Measurements from ENCODE around the gene DPP8. TPM values are rescaled to one million over a fixed set of nuclear protein-coding genes. Genes with fewer than 3 reads are reported as not detected.

The DPP8 gene
- polyA plus RNA-seq, 1 experiment = 21.6 TPM

DNA sequence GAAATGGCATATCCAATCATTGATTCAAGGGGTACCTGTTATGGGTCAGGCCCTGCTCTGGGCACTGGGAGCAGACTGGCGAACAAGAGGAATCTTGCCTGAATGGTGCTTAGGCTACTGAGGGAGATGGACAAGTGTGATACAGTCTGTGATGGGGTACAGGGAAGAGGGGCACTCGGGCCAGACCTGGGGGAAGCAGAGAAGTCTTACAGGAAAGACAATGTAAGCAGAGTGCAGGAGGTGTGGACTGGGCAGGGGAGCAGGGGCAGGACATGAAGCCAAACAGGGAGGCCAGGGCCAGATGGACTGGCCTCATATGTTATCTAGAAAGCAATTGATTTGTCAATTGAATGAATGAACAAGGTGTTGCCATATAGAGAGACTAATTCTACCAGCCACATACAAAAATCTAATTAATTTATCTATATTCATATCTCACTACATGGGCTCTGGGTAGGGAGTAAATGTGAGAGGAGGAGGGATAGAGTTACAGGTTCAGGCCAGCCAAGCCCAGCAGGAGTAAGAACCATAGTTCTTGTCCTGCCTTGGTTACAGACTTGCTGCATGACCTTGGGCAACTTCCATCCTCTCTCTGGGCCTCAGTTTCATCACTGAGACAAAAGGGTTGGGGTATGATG is 91.2 kb downstream of the DPP8 start:
- DNase-seq (ENCODE audit: low read depth) = no peak
- Histone ChIP-seq H3K36me3 (ENCODE audit: control insufficient read depth, insufficient read depth, low read length) (no peaks in the 10 kb centered on the region), H3K4me3 (ENCODE audit: low read depth, low read length) (no peak overlapping the region), H3K27me3 (ENCODE audit: control insufficient read depth, insufficient read depth, low read length) (peaks cover 15% of the 10 kb centered on the region)
- TF ChIP-seq, protein P1, sequence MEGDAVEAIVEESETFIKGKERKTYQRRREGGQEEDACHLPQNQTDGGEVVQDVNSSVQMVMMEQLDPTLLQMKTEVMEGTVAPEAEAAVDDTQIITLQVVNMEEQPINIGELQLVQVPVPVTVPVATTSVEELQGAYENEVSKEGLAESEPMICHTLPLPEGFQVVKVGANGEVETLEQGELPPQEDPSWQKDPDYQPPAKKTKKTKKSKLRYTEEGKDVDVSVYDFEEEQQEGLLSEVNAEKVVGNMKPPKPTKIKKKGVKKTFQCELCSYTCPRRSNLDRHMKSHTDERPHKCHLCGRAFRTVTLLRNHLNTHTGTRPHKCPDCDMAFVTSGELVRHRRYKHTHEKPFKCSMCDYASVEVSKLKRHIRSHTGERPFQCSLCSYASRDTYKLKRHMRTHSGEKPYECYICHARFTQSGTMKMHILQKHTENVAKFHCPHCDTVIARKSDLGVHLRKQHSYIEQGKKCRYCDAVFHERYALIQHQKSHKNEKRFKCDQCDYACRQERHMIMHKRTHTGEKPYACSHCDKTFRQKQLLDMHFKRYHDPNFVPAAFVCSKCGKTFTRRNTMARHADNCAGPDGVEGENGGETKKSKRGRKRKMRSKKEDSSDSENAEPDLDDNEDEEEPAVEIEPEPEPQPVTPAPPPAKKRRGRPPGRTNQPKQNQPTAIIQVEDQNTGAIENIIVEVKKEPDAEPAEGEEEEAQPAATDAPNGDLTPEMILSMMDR (IDR thresholded peaks at IDR 0.05; ENCODE audit: insufficient read depth, low read depth, low read length) = no peak
- ChIA-PET CTCF (interaction anchor here (1.2 to 1.3 kb wide), 2 partner anchors 14 to 25 kb away, joined by 5 read pairs; no protein-coding TSS in a partner anchor), POLR2A (no interaction called here)

DNA sequence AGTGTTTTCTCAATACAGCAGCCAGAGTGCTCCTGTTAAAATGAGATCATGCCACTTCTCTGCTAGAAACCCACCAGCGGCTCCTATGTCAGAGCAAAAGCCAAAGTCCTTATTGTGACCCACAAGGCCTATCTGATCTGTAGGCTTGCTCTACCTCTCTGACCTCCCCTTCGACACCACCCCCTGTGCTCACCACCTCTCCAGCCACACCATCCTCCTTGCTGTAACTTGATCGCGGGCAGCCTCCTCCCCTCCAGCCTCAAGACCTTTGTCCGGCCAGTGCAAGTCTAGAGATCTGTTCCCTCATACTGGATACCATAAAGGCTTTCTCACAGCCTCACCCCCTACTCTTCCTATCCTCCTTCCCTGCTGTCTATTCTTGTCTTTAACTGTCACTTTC is 92.8 kb downstream of the DPP8 start:
- H3K27me3 ChIP-seq (ENCODE audit: control insufficient read depth, insufficient read depth, low read length) = peaks cover 15% of the 10 kb centered on the region
- TF ChIP-seq, protein P1 (IDR thresholded peaks at IDR 0.05; ENCODE audit: insufficient read depth, low read depth, low read length) = no peak
- no peak overlapping the region for H3K4me3 ChIP-seq (ENCODE audit: low read depth, low read length)
- ChIA-PET POLR2A (no interaction called here), CTCF (no interaction called here)
- DNase-seq (ENCODE audit: low read depth) = no peak
- H3K36me3 ChIP-seq (ENCODE audit: control insufficient read depth, insufficient read depth, low read length) = no peaks in the 10 kb centered on the region

DNA sequence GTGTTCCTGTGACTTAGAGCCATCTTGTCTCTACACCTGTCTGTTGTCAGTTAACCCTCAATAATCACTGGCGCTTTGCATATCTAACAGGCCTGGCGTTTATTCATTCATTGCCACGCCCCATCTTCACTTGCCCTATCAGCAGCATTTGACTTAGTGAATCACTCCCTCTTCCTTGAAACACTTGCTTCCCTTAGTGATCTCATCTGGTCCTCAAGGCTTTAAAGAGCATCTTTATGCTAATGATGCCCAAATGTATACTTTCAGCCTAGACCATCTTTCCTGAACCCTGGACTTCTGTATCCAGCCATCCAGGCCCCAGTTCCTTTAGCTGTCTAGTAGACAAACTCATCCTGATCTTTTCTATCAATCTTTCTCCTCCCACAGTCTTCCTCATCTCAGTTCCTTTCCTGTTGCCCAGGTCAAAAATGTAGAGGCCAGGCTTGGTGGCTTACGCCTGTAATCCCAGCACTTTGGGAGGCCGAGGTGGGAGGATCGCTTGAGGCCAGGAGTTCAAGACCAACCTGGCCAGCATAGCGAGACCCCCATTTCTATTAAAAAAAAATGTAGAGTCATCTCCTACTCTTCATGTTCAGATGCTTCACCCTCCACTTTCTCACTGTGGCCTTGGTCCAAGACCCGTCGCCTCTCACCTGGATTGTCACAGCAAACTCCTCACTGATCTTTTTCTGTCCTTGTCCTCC is 93.4 kb downstream of the DPP8 start:
- TF ChIP-seq, protein P1 (IDR thresholded peaks at IDR 0.05; ENCODE audit: insufficient read depth, low read depth, low read length) = no peak
- POLR2A ChIA-PET = no interaction called here
- DNase-seq (ENCODE audit: low read depth) = no peak
- Histone ChIP-seq H3K27me3 (ENCODE audit: control insufficient read depth, insufficient read depth, low read length) (peaks cover 15% of the 10 kb centered on the region), H3K36me3 (ENCODE audit: control insufficient read depth, insufficient read depth, low read length) (no peaks in the 10 kb centered on the region), H3K4me3 (ENCODE audit: low read depth, low read length) (no peak overlapping the region)
- CTCF ChIA-PET = no interaction called here

DNA sequence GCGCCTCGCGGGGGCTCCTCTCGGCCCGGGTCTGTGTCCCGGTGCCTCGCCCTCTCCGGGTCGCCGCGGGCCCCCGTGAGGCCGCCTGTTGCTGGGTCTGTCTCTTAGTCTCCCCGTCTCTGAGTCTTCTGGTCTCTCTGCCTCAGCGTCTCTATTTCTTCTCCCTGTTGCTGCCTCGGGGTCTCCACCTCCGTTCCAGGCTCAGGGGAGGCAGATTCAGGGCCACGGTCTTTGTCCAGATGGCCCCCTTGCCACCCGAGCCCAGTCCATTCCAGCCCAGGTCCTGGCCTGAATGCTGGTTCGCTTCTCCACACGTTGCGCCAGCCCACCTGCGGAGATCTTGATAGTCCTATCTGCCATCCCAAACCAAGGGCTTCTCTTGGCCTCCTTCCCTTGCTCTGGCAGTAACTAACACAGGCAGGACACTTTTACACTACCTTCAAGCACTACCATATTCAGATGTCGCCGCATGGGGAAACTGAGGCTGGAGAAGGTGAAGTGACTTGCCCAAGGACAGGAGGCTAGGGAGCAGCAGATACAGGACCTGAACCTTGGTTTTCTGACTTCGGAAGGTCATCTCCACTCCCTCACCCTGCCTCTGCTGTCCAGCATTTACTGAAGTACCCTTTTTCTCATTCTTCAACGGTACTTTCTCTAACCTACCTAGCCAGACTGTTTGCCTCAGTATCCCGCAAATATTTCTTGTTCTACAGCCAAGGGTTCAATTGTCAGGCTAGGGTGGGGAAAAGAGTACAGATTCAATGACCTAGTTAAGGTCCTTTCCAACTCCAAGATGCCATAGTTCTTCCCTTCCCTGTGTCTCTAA is 94.1 kb downstream of the DPP8 start:
- no peak for DNase-seq (ENCODE audit: low read depth)
- CTCF ChIA-PET = no interaction called here
- TF ChIP-seq, protein P1 (IDR thresholded peaks at IDR 0.05; ENCODE audit: insufficient read depth, low read depth, low read length) = no peak
- Histone ChIP-seq H3K36me3 (ENCODE audit: control insufficient read depth, insufficient read depth, low read length) (no peaks in the 10 kb centered on the region), H3K4me3 (ENCODE audit: low read depth, low read length) (no peak overlapping the region), H3K27me3 (ENCODE audit: control insufficient read depth, insufficient read depth, low read length) (peaks cover 16% of the 10 kb centered on the region)
- POLR2A ChIA-PET = no interaction called here

Measured in BJ (cell line).